GM06990 (cell line): ENCODE measurements around the gene SPTBN5.
A peak's percentile ranks its signal among the peaks of the same experiment; 100 is the strongest.

ENCODE experiments used
- DNase-seq: peaks from one replicate; pipeline ENCODE4 v3.0.0-alpha.2; 2011; ENCODE audit not compliant: insufficient read length; ENCODE audit errors: extremely low read depth
- H3K27me3 ChIP-seq: replicated peaks from 2 replicates; pipeline ENCODE4 v1.6.0; 2011; ENCODE audit warnings: low read length; ENCODE audit not compliant: control insufficient read depth, insufficient read depth
- H3K36me3 ChIP-seq: 2 replicates; pipeline ENCODE4 v1.5.1; 2011; ENCODE audit warnings: low read length; ENCODE audit not compliant: control insufficient read depth, insufficient read depth
- H3K4me3 ChIP-seq: replicated peaks from 2 replicates; pipeline ENCODE4 v1.5.1; 2011; ENCODE audit warnings: low read depth, mild to moderate bottlenecking, control low read depth, low read length
- TF ChIP-seq, protein P1 (sequence below): IDR thresholded peaks from 2 replicates; pipeline ENCODE4 v1.5.1; 2011; ENCODE audit warnings: low read length, control low read depth, mild to moderate bottlenecking, inconsistent platforms; ENCODE audit not compliant: insufficient read depth, poor library complexity, severe bottlenecking

SPTBN5 gene

DNA sequence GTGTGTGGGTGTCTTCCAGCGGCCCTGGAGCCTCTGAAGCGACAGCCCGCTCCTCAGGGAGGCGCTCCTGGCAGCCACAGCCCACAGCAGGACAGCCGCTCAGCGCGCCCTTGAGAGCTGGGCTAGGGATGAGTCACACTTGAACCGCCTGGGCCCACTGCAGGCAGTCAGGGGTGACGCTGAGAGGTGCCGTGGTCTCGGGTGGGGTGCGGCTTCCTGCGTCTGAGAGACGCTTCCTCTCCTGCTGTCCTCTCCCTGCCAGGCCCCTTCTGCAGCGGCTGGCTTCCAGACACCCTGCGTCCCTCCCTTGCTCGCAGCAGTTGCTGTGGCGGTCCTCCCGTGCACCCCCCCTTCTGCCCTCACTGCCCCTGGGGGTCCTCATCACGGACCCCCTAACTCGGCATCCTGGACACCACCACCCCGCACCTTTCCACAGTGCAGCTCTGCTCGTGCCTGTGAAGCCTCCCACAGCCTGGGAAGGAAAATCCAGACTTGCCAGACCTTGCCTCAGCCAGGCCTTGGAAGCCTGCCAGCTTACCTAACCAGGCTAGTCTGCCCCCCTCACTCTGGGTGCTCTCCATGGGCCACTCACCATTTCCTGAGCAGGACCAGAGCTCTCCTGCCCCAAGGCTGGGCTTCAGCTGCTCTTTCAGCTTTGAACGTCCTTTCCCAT lies 1.1 kb upstream of the SPTBN5 start:
- H3K4me3 ChIP-seq, result peak overlapping the region; percentile 26
- peak; percentile 84 for DNase-seq

DNA sequence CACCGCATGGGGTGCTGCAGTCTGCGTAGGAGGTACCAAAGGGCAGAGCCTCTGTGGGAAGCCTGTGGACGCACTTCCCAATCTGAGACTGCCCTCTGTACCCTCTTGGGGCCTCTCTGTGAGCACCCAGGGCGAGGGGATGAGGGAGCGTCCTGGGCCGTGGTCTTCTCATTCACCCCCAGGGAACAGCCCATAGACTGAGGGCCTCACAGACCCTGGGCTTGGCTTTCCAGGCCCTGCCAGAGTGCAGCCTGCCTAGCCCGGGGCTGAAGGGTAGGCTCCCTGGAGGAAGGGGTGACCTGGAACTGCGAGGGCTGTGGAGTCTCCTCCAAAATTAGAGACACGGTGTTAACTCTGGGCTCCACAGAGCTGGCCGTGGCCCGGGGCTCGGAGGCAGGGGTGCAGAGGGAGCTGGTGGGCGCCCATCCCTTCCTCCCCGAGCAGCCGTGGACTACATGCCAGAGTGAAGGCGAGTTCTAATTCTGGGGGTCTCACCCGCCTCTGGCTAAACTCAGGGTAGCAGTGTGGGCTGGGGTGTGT lies 468 bp upstream of the SPTBN5 start:
- Histone ChIP-seq H3K4me3 (peak overlapping the region; percentile 26), H3K27me3 (no peaks in the 10 kb centered on the region), H3K36me3 (peaks cover 6% of the 10 kb centered on the region)
- TF ChIP-seq, protein P1, sequence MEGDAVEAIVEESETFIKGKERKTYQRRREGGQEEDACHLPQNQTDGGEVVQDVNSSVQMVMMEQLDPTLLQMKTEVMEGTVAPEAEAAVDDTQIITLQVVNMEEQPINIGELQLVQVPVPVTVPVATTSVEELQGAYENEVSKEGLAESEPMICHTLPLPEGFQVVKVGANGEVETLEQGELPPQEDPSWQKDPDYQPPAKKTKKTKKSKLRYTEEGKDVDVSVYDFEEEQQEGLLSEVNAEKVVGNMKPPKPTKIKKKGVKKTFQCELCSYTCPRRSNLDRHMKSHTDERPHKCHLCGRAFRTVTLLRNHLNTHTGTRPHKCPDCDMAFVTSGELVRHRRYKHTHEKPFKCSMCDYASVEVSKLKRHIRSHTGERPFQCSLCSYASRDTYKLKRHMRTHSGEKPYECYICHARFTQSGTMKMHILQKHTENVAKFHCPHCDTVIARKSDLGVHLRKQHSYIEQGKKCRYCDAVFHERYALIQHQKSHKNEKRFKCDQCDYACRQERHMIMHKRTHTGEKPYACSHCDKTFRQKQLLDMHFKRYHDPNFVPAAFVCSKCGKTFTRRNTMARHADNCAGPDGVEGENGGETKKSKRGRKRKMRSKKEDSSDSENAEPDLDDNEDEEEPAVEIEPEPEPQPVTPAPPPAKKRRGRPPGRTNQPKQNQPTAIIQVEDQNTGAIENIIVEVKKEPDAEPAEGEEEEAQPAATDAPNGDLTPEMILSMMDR, result no peak
- no peak for DNase-seq

More for the DNA sequence above, 1.1 kb upstream of the SPTBN5 start:
- no peaks in the 10 kb centered on the region for H3K27me3 ChIP-seq
- TF ChIP-seq, protein P1, result peak; percentile 44
- H3K36me3 ChIP-seq, result peaks cover 8% of the 10 kb centered on the region

DNA sequence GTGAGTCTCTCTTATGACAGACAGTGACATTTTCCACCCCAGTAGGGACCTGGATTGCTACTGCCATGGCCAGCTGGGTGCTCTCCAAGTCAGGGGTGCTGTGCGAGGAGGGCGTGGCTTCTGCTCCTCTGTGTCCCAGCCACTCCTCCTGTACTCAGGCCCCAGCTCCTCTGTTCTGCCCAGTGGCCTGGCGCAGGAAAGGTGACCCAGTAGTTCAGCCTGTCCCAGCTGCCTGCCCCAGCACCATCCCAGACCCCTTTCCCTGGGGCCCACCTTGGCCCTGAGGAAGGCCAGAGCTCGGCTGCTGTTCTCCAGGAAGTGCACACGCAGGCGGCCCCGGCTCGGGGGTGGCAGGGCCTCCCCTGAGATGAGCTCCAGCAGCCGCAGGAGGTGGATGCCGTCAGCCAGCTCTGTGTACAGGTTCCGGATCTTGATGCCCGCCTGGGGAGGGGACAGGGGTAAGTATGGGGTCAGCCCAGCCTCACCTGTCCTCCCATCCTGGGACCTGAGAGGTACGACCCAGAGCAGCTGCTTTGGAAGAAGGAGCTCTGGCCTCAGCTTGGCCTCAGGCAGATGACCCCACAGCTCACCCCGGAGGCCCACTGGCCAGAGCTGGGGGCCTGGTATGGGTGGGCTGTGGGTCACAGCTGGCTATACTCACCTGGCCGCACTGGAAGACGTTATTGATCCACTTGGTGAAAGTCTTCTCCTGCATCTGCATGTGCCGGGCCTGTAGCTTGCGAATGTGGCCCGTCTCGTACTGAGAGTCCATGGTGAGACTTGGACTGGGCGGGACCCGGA lies 1.0 kb downstream of the SPTBN5 start:
- TF ChIP-seq, protein P1, result no peak
- no peak for DNase-seq
- H3K4me3 ChIP-seq, result no peak overlapping the region
- no peaks in the 10 kb centered on the region for H3K27me3 ChIP-seq
- peaks cover 6% of the 10 kb centered on the region for H3K36me3 ChIP-seq

DNA sequence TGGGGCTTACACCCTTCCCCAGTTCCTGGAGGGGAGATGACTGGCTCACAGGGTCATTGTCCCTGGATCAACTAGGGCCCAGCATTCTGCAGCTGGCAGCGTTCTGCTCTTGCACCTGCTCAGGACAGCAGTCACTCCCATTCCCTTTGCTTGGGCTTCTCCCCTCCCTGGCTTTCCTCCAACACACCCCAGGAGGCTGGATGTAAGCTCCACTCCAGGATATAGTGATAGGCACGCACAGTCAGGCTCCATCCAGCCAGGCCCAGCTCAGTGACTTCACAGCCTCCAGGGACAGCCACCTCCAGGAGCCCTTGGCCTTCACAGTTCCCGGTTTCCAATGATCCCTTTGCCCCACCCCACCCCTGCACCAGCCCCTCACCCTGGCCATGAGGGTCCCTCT lies 1.9 kb downstream of the SPTBN5 start:
- TF ChIP-seq, protein P1, result no peak
- H3K36me3 ChIP-seq, result no peaks in the 10 kb centered on the region; the same call in none of the 2 replicates
- DNase-seq, result no peak
- no peaks in the 10 kb centered on the region for H3K27me3 ChIP-seq
- no peak overlapping the region for H3K4me3 ChIP-seq

DNA sequence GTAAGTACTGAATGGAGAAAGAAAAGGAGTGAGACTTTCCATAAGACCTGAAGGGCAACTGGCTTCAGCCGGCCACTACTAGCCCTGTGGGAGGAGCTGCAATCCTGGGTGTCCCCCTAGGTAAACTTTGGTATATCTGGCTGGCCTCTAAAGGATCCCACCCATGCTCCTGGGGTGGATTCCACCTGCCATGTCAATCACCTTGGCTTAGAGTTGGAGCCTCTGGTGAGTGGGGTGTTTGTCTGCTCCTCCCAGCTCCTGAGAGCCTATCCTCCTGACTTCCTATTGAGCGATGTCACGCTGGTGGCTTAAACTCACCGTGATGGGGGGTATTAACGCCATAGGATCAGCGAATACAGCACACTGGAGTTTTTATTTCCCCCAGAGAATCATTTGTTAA lies 2.6 kb downstream of the SPTBN5 start:
- DNase-seq, result no peak
- TF ChIP-seq, protein P1, result no peak
- Histone ChIP-seq H3K4me3 (no peak overlapping the region), H3K27me3 (no peaks in the 10 kb centered on the region), H3K36me3 (no peaks in the 10 kb centered on the region; the same call in 1 of the 2 replicates)
